HepG2 (cell line): ENCODE results near the gene PSMA3. TPM values are rescaled to one million over a fixed set of nuclear protein-coding genes. Genes with fewer than 3 reads are reported as not detected.
A peak's percentile ranks its signal among the peaks of the same experiment; 100 is the strongest.

Experiments used
- EHMT2 ChIP-seq: fragments of 200-600 bp; sonication (generic); IDR thresholded peaks from 2 replicates; pipeline ENCODE4 v1.7.0; 2017; ENCODE audit warnings: antibody characterized with exemption, low read depth, low read length, borderline replicate concordance
- HCFC1 ChIP-seq: fragments of 150-350 bp; IDR thresholded peaks from 2 replicates; pipeline ENCODE4 v1.6.1; 2014; ENCODE audit warnings: low read depth, low read length
- KLF6 ChIP-seq: IDR thresholded peaks from 2 replicates; pipeline ENCODE4 v1.8.0; 2016; ENCODE audit warnings: missing biosample characterization, missing genetic modification reagents
- MIXL1 ChIP-seq: IDR thresholded peaks from 2 replicates; pipeline ENCODE4 v1.6.1; 2016
- PAXIP1 ChIP-seq: sonication (generic); formaldehyde crosslinking; conservative IDR thresholded peaks from 2 replicates; pipeline ENCODE4 v1.4.0; 2020; ENCODE audit warnings: mild to moderate bottlenecking, missing genetic modification reagents, moderate library complexity
- PHF21A ChIP-seq: sonication (generic); formaldehyde crosslinking; IDR thresholded peaks from 2 replicates; pipeline ENCODE4 v1.5.0; 2020; ENCODE audit warnings: mild to moderate bottlenecking, missing genetic modification reagents
- POLR2A ChIP-seq, 2 experiments: IDR thresholded peaks; 2 replicates each; pipeline ENCODE4 v1.6.1; 2011; ENCODE audit warnings: low read depth in 2 of 2, low read length in 2 of 2, mild to moderate bottlenecking in 1 of 2, moderate library complexity in 1 of 2; ENCODE audit not compliant: insufficient read depth in 1 of 2
- POLR2G ChIP-seq: fragments of 200-400 bp; formaldehyde crosslinking; IDR thresholded peaks from 2 replicates; pipeline ENCODE4 v1.6.1; 2018; ENCODE audit warnings: mild to moderate bottlenecking, low read depth, low read length, moderate library complexity
- RFX1 ChIP-seq: fragments of 450-650 bp; IDR thresholded peaks from 2 replicates; pipeline ENCODE4 v1.6.1; 2017
- RNF2 ChIP-seq: fragments of 450-650 bp; conservative IDR thresholded peaks from 2 replicates; pipeline ENCODE4 v1.6.1; 2016; ENCODE audit warnings: low read depth
- SMAD3 ChIP-seq: sonication (generic); formaldehyde crosslinking; IDR thresholded peaks from 2 replicates; pipeline ENCODE4 v1.4.0; 2020; ENCODE audit warnings: missing genetic modification reagents
- SMAD9 ChIP-seq: sonication (generic); formaldehyde crosslinking; IDR thresholded peaks from 2 replicates; pipeline ENCODE4 v1.5.1; 2020; ENCODE audit warnings: mild to moderate bottlenecking, missing genetic modification reagents
- SRSF1 ChIP-seq: fragments of 200-400 bp; formaldehyde crosslinking; optimal IDR thresholded peaks from 2 replicates; pipeline ENCODE3; 2017; ENCODE audit warnings: mild to moderate bottlenecking, low read depth, low read length, moderate library complexity
- YEATS4 ChIP-seq: sonication (generic); formaldehyde crosslinking; IDR thresholded peaks from 2 replicates; pipeline ENCODE4 v1.4.0; 2020; ENCODE audit warnings: missing genetic modification reagents, borderline replicate concordance
- ZFP41 ChIP-seq: sonication (generic); formaldehyde crosslinking; IDR thresholded peaks from 2 replicates; pipeline ENCODE4 v1.4.0; 2020; ENCODE audit warnings: mild to moderate bottlenecking, missing genetic modification reagents, borderline replicate concordance
- ZFP82 ChIP-seq: sonication (generic); formaldehyde crosslinking; IDR thresholded peaks from 2 replicates; pipeline ENCODE4 v1.5.1; 2020; ENCODE audit warnings: mild to moderate bottlenecking, missing genetic modification reagents, borderline replicate concordance
- ZNF143 ChIP-seq: sonication (generic); formaldehyde crosslinking; IDR thresholded peaks from 2 replicates; pipeline ENCODE4 v1.4.0; 2020; ENCODE audit warnings: missing genetic modification reagents
- ZNF331 ChIP-seq: sonication (generic); formaldehyde crosslinking; IDR thresholded peaks from 2 replicates; pipeline ENCODE4 v1.4.0; 2020; ENCODE audit warnings: missing genetic modification reagents
- ZNF333 ChIP-seq: sonication (generic); formaldehyde crosslinking; IDR thresholded peaks from 2 replicates; pipeline ENCODE4 v1.4.0; 2020; ENCODE audit warnings: mild to moderate bottlenecking, missing genetic modification reagents, borderline replicate concordance
- ZNF350 ChIP-seq: sonication (generic); formaldehyde crosslinking; IDR thresholded peaks from 2 replicates; pipeline ENCODE4 v1.4.0; 2020; ENCODE audit warnings: mild to moderate bottlenecking, low read depth, missing genetic modification reagents, borderline replicate concordance
- ZNF556 ChIP-seq: sonication (generic); formaldehyde crosslinking; IDR thresholded peaks from 2 replicates; pipeline ENCODE4 v1.4.0; 2020; ENCODE audit warnings: mild to moderate bottlenecking, missing genetic modification reagents, borderline replicate concordance
- ZNF562 ChIP-seq: sonication (generic); formaldehyde crosslinking; IDR thresholded peaks from 2 replicates; pipeline ENCODE4 v1.8.0; 2022; ENCODE audit warnings: missing genetic modification reagents, borderline replicate concordance
- ZNF75D ChIP-seq: sonication (generic); formaldehyde crosslinking; IDR thresholded peaks from 2 replicates; pipeline ENCODE4 v1.8.1; 2023; ENCODE audit warnings: missing genetic modification reagents, mild to moderate bottlenecking, borderline replicate concordance
- ZSCAN31 ChIP-seq: sonication (generic); formaldehyde crosslinking; IDR thresholded peaks from 2 replicates; pipeline ENCODE4 v1.5.0; 2020; ENCODE audit warnings: low read depth, mild to moderate bottlenecking, missing genetic modification reagents
- polyA plus RNA-seq, 8 experiments: library from polyadenylated mRNA; depleted of rRNA in 3 of 8; stranded (reverse) in 7 of 8; unstranded in 1 of 8; fragments of >200 nt; fragmentation: Illumina TruSeq in 4 of 8; extraction: Trizol in 4 of 8; gene quantifications; 2 replicates each; pipeline versions ENCODE4 v1.2.1 to v1.2.3, GENCODE V29; 2011 to 2016; ENCODE audit warnings: low read depth in 4 of 8, missing spikeins in 1 of 8, mixed read lengths in 1 of 8; ENCODE audit not compliant: insufficient read depth in 1 of 8
- total RNA-seq, 5 experiments: library from RNA; depleted of rRNA; stranded (reverse); fragments of >200 nt; fragmentation: Illumina TruSeq; extraction: Trizol; gene quantifications; 2 replicates each; pipeline ENCODE4 v1.2.3, GENCODE V29; 2016; ENCODE audit warnings: low read depth in 1 of 5
- TF ChIP-seq, protein P1 (sequence below): sonication (generic); formaldehyde crosslinking; IDR thresholded peaks from 2 replicates; pipeline ENCODE4 v1.4.0; 2020; ENCODE audit warnings: mild to moderate bottlenecking, missing genetic modification reagents
- TF ChIP-seq, protein P2 (sequence below): IDR thresholded peaks from 2 replicates; pipeline ENCODE4 v1.6.1; 2016; ENCODE audit warnings: mild to moderate bottlenecking, missing biosample characterization, missing genetic modification reagents

PSMA3 gene
- total and polyA plus RNA-seq, 2 of the 13 experiments (the other 11 are each of a cell fraction or from before 2014, with no cell fraction given): 232 to 275 TPM

DNA sequence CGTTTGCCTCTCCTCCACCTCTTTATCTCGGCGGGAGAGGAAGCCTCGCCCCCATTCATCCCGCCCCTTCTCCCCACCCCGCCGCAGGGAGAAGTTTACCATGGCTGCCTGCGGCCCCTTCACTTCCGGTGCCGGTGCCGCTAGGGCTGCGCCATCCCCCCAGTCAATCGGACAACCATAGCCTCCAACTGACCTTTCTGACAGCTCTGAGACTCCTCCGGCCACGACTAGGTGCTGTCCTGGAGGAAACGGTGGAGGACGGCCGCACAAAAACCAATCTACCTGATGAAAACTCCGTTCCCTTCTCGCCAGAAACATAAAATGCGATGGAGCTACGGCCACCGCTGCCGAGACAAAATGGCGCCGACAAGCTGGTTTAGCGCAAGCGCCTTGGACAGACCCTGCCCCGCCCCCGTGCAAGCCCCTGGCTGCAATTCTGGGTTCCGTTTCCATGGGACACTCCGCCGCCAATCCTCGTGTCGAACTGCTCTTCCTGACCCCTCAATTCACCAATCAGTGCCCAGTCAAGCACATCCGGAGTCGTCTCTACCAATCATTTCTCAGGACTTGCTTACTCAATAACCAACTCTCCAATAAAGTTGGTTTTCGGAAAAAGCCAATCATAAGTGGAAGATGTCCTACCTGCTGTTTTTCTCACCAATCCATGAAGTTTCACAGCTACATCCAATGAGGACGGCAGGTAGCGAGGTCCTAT lies 53.3 kb downstream of the PSMA3 start (continued):
- TF ChIP-seq MIXL1 (CRISPR knock-in tag) (no peak; the same call in 1 of the 2 replicates), SRSF1 (peak; percentile 72), SMAD9 (no peak), POLR2G (peak; percentile 92), ZSCAN31 (CRISPR knock-in tag) (no peak), SMAD3 (CRISPR knock-in tag) (peak; percentile 26; the same call in 1 of the 2 replicates), RNF2 (no peak), ZNF75D (CRISPR knock-in tag) (no peak), HCFC1 (peak; percentile 40; the same call in 1 of the 2 replicates), RFX1 (peak; percentile 90), ZFP82 (CRISPR knock-in tag) (no peak), ZNF562 (no peak), PAXIP1 (CRISPR knock-in tag) (peak; percentile 59), YEATS4 (CRISPR knock-in tag) (peak; percentile 97), EHMT2 (peak; percentile 27; the same call in 1 of the 2 replicates), ZNF143 (no peak), ZNF556 (CRISPR knock-in tag) (no peak), ZNF350 (CRISPR knock-in tag) (peak; percentile 17; the same call in 1 of the 2 replicates), PHF21A (peak; percentile 88), ZNF331 (CRISPR knock-in tag) (peak; percentile 49; the same call in 1 of the 2 replicates), ZFP41 (CRISPR knock-in tag) (no peak), ZNF333 (no peak), KLF6 (peak; percentile 68; the same call in 1 of the 2 replicates), POLR2A (IDR thresholded peaks at IDR 0.05; ENCODE audit: insufficient read depth in 1 of 2, low read depth in 2 of 2, low read length in 2 of 2) (peak; percentile 70 to 79; a peak in 3 of 4 replicates)
- TF ChIP-seq, protein P1, sequence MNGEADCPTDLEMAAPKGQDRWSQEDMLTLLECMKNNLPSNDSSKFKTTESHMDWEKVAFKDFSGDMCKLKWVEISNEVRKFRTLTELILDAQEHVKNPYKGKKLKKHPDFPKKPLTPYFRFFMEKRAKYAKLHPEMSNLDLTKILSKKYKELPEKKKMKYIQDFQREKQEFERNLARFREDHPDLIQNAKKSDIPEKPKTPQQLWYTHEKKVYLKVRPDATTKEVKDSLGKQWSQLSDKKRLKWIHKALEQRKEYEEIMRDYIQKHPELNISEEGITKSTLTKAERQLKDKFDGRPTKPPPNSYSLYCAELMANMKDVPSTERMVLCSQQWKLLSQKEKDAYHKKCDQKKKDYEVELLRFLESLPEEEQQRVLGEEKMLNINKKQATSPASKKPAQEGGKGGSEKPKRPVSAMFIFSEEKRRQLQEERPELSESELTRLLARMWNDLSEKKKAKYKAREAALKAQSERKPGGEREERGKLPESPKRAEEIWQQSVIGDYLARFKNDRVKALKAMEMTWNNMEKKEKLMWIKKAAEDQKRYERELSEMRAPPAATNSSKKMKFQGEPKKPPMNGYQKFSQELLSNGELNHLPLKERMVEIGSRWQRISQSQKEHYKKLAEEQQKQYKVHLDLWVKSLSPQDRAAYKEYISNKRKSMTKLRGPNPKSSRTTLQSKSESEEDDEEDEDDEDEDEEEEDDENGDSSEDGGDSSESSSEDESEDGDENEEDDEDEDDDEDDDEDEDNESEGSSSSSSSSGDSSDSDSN: 0 out of 2 replicates have a peak, but pooled peaks have one; percentile 39
- TF ChIP-seq, protein P2, sequence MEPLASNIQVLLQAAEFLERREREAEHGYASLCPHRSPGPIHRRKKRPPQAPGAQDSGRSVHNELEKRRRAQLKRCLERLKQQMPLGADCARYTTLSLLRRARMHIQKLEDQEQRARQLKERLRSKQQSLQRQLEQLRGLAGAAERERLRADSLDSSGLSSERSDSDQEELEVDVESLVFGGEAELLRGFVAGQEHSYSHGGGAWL: no peak
